Measurements from ENCODE around the gene MINDY3.
"Not testable (repeated sequence)": the region's sequence is repeated elsewhere in the genome, so short reads cannot be mapped to it uniquely, and the experiment has no call there.

MINDY3 gene

GRCh38 chr10:15761224-15761623 is 99.1 kb downstream of the MINDY3 start:
- not testable (repeated sequence) for ATAC-seq (ENCODE audit: low read depth); H3K27ac Mint-ChIP-seq; H3K4me1 Mint-ChIP-seq; H3K9me3 Mint-ChIP-seq; H3K4me3 Mint-ChIP-seq; H3K27me3 Mint-ChIP-seq; H3K36me3 Mint-ChIP-seq; DNase-seq (ENCODE audit: low spot score in 2 of 2)

GRCh38 chr10:15760681-15761080 is 99.6 kb downstream of the MINDY3 start:
- peaks cover 7% of the 10 kb centered on the region for H3K27me3 Mint-ChIP-seq
- peaks cover 8% of the 10 kb centered on the region for H3K9me3 Mint-ChIP-seq
- peaks cover 6% of the 10 kb centered on the region for H3K36me3 Mint-ChIP-seq
- ATAC-seq (ENCODE audit: low read depth) (no peak), DNase-seq (ENCODE audit: low spot score in 2 of 2) (no peak)
- H3K27ac Mint-ChIP-seq, result no peak overlapping the region
- H3K4me1 Mint-ChIP-seq, result no peaks in the 10 kb centered on the region
- no peak overlapping the region for H3K4me3 Mint-ChIP-seq

DNA sequence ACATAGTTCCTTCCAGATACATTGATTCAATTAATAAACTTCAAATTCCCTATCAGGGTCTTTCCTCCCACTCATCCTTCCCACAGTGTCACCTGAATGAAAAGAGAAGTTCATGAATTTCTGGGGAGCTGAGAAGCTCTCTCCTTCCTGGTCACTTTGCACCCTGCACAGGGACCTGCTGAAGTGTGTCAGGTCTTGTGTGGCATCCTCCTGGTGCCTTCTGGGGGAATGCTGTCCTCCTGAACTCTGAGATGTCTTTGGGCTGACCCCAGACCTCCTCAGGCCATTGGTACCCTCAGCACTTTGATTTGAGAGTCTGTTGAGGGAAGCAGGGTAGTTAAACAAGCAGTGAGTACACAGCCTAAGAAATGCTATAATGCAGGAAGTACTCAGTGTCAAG is 101.0 kb downstream of the MINDY3 start:
- H3K27ac Mint-ChIP-seq, result no peak overlapping the region
- no peak for DNase-seq (ENCODE audit: low spot score in 2 of 2)
- peaks cover 5% of the 10 kb centered on the region for H3K27me3 Mint-ChIP-seq
- no peak for ATAC-seq (ENCODE audit: low read depth)
- H3K4me1 Mint-ChIP-seq, result no peaks in the 10 kb centered on the region
- peaks cover 3% of the 10 kb centered on the region for H3K36me3 Mint-ChIP-seq
- peaks cover 2% of the 10 kb centered on the region for H3K9me3 Mint-ChIP-seq
- H3K4me3 Mint-ChIP-seq, result no peak overlapping the region

GRCh38 chr10:15758618-15759017 is 101.7 kb downstream of the MINDY3 start:
- peaks cover 2% of the 10 kb centered on the region for H3K9me3 Mint-ChIP-seq
- peaks cover 5% of the 10 kb centered on the region for H3K27me3 Mint-ChIP-seq
- peaks cover 3% of the 10 kb centered on the region for H3K36me3 Mint-ChIP-seq
- no peak overlapping the region for H3K27ac Mint-ChIP-seq
- ATAC-seq (ENCODE audit: low read depth), result no peak
- DNase-seq (ENCODE audit: low spot score in 2 of 2), result no peak
- H3K4me1 Mint-ChIP-seq, result no peaks in the 10 kb centered on the region
- H3K4me3 Mint-ChIP-seq, result no peak overlapping the region

DNA sequence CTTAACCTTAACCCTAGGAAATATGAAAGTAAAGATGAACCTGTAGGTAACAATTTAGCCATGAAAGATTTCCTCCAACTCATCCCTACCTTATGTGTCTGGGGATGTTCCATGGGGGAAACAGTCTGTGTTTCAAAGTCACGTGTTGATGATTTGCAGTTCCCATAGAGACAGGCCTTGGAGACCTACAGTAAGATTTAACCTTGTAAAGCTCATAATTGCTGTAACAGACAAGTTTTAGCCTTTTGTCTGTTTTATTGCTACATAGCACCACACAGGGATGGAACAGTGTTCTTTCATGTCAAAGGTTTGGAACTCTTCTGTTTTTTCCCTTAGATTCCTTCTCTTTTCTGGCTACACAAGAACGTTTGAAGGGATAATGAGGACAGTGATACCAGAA is 105.4 kb downstream of the MINDY3 start:
- Mint-ChIP-seq H3K27me3 (peaks cover 6% of the 10 kb centered on the region), H3K27ac (no peak overlapping the region), H3K4me1 (no peaks in the 10 kb centered on the region), H3K36me3 (no peaks in the 10 kb centered on the region), H3K4me3 (no peak overlapping the region), H3K9me3 (no peaks in the 10 kb centered on the region)
- ATAC-seq (ENCODE audit: low read depth) (no peak), DNase-seq (ENCODE audit: low spot score in 2 of 2) (no peak)

GRCh38 chr10:15751046-15751445 is 109.3 kb downstream of the MINDY3 start:
- ATAC-seq (ENCODE audit: low read depth) (no peak), DNase-seq (ENCODE audit: low spot score in 2 of 2) (no peak)
- H3K9me3 Mint-ChIP-seq, result no peaks in the 10 kb centered on the region

DNA sequence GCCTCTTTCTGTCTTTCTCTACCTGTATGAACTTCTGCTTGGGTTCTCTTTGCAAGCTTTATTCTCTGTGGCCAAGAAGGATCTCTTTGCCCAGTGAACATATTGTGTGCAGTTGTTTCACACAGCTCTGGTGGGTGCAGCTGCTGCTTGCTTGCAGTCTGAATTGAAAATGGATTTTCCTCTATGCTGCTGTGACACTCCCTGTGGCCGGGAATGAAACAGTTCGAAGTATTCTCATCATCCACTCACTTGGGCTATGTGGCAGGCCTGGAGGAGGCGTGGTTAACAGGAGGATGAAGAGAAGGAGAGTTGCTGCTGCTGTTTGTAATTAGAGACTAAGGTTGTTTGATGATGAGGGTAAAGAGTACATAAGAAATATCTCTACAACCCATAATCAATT is 112.2 kb downstream of the MINDY3 start:
- H3K27me3 Mint-ChIP-seq, result peaks cover 3% of the 10 kb centered on the region
- no peaks in the 10 kb centered on the region for H3K36me3 Mint-ChIP-seq
- H3K27ac Mint-ChIP-seq, result no peak overlapping the region
- ATAC-seq (ENCODE audit: low read depth) (no peak), DNase-seq (ENCODE audit: low spot score in 2 of 2) (no peak)
- H3K4me1 Mint-ChIP-seq, result no peaks in the 10 kb centered on the region
- H3K9me3 Mint-ChIP-seq, result no peaks in the 10 kb centered on the region
- H3K4me3 Mint-ChIP-seq, result no peak overlapping the region

More at GRCh38 chr10:15751046-15751445, 109.3 kb downstream of the MINDY3 start:
- Mint-ChIP-seq H3K27ac (no peak overlapping the region), H3K4me1 (no peaks in the 10 kb centered on the region), H3K36me3 (no peaks in the 10 kb centered on the region), H3K4me3 (no peak overlapping the region), H3K27me3 (peaks cover 5% of the 10 kb centered on the region)

GRCh38 chr10:15747632-15748031 is 112.7 kb downstream of the MINDY3 start:
- Mint-ChIP-seq H3K4me3 (no peak overlapping the region), H3K36me3 (no peaks in the 10 kb centered on the region), H3K27ac (no peak overlapping the region), H3K9me3 (no peaks in the 10 kb centered on the region), H3K27me3 (peaks cover 2% of the 10 kb centered on the region), H3K4me1 (no peaks in the 10 kb centered on the region)
- no peak for DNase-seq (ENCODE audit: low spot score in 2 of 2)
- ATAC-seq (ENCODE audit: low read depth), result no peak

- H3K27me3 Mint-ChIP-seq, result peaks cover 9% of the 10 kb centered on the region
- no peak overlapping the region for H3K27ac Mint-ChIP-seq
- ATAC-seq (ENCODE audit: low read depth) (no peak), DNase-seq (ENCODE audit: low spot score in 2 of 2) (no peak)
- no peak overlapping the region for H3K4me3 Mint-ChIP-seq
- H3K4me1 Mint-ChIP-seq, result no peaks in the 10 kb centered on the region
- H3K9me3 Mint-ChIP-seq, result no peaks in the 10 kb centered on the region
- no peaks in the 10 kb centered on the region for H3K36me3 Mint-ChIP-seq
Measured at GRCh38 chr10:15745751-15746150, 114.6 kb downstream of the MINDY3 start.

DNA sequence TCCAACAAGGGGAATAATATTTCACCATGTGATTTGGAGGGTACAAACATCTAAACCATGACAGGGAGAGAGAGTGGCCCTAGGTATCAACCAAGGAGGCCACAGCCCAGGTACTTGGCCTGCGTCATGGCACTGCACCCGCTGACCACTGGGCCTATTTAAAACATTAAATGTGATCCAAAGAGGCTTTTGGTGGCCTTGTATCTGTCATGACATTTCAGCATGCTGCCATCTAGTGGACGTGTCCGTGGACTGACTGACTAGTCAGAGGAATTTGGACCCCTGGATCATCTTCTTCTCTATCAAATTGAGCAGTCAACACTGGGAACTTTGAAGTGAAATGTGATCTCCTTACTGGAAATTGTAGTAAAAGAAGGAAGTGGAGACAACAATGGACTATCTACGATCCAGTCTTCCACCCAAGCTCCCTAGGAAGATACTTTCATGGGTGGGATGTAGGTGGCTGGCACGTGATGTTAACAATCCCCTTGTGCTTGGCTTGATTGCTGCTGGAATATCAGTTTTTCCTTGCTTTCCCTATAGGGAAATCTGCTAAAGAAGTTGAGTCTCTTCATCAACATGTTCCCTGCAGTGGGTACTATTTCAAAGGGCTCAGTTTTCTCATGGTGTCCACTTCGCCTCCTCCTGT is 116.0 kb downstream of the MINDY3 start:
- H3K27ac Mint-ChIP-seq, result no peak overlapping the region
- H3K27me3 Mint-ChIP-seq, result peaks cover 6% of the 10 kb centered on the region
- ATAC-seq (ENCODE audit: low read depth) (no peak), DNase-seq (ENCODE audit: low spot score in 2 of 2) (no peak)
- H3K36me3 Mint-ChIP-seq, result no peaks in the 10 kb centered on the region
- H3K4me3 Mint-ChIP-seq, result no peak overlapping the region
- H3K4me1 Mint-ChIP-seq, result no peaks in the 10 kb centered on the region
- no peaks in the 10 kb centered on the region for H3K9me3 Mint-ChIP-seq

- Mint-ChIP-seq H3K4me3 (no peak overlapping the region), H3K4me1 (no peaks in the 10 kb centered on the region), H3K27ac (no peak overlapping the region), H3K27me3 (peaks cover 6% of the 10 kb centered on the region), H3K36me3 (no peaks in the 10 kb centered on the region), H3K9me3 (no peaks in the 10 kb centered on the region)
- ATAC-seq (ENCODE audit: low read depth) (no peak), DNase-seq (ENCODE audit: low spot score in 2 of 2) (no peak)
Measured at GRCh38 chr10:15743443-15743842, 116.9 kb downstream of the MINDY3 start.

DNA sequence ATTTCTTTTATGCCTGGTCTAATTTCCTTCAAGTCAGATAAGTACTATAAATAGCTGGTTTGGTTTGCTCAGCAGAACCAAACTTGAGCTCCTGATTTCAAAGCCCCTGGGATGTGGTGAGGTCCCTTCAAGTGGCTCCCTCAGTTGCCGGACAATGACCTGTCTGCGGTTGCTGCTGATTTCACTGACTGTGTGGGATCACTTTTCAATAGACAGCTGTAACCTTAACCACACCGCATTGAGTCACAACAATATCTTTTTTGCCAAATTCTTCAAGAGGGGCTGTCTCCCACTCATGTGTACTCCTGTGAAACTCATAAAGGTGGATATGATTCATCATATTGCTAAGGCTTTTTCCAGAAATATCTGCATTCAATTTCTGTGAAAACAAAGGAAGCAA is 117.5 kb downstream of the MINDY3 start:
- ATAC-seq (ENCODE audit: low read depth) (no peak), DNase-seq (ENCODE audit: low spot score in 2 of 2) (no peak)
- peaks cover 6% of the 10 kb centered on the region for H3K27me3 Mint-ChIP-seq
- no peaks in the 10 kb centered on the region for H3K36me3 Mint-ChIP-seq
- no peak overlapping the region for H3K27ac Mint-ChIP-seq
- H3K9me3 Mint-ChIP-seq, result no peaks in the 10 kb centered on the region
- no peaks in the 10 kb centered on the region for H3K4me1 Mint-ChIP-seq
- no peak overlapping the region for H3K4me3 Mint-ChIP-seq

- Mint-ChIP-seq H3K36me3 (no peaks in the 10 kb centered on the region), H3K4me1 (no peaks in the 10 kb centered on the region), H3K4me3 (no peak overlapping the region), H3K9me3 (no peaks in the 10 kb centered on the region), H3K27me3 (peaks cover 6% of the 10 kb centered on the region), H3K27ac (no peak overlapping the region)
- DNase-seq (ENCODE audit: low spot score in 2 of 2), result no peak
- no peak for ATAC-seq (ENCODE audit: low read depth)
Measured at GRCh38 chr10:15742102-15742501, 118.2 kb downstream of the MINDY3 start.

DNA sequence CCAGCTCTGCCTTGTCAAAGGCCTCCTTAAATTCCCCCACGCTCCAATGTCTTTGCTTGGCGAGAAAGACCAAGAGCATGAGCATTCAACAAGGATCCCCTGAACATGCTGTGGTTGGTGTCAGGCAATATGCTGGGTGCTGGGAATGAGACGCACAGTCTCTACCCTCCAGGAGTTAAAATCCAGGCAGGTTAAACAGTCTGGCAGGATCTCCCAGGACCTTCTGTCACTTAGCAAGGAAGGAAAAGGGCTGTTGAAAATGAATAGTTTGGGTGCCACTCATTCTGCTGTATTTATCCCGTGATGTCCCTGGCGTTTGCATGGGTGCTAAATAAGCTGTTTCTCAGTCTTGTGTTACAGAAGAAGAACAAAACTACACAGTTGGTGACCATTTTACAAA is 118.7 kb downstream of the MINDY3 start:
- Mint-ChIP-seq H3K27ac (no peak overlapping the region), H3K27me3 (peaks cover 6% of the 10 kb centered on the region), H3K36me3 (no peaks in the 10 kb centered on the region), H3K4me3 (no peak overlapping the region), H3K9me3 (no peaks in the 10 kb centered on the region), H3K4me1 (no peaks in the 10 kb centered on the region)
- ATAC-seq (ENCODE audit: low read depth) (no peak), DNase-seq (ENCODE audit: low spot score in 2 of 2) (no peak)

- ATAC-seq (ENCODE audit: low read depth), result no peak
- H3K4me3 Mint-ChIP-seq, result no peak overlapping the region
Measured at GRCh38 chr10:15740261-15740660, 120.0 kb downstream of the MINDY3 start.

More at GRCh38 chr10:15740261-15740660, 120.0 kb downstream of the MINDY3 start:
- no peak for DNase-seq (ENCODE audit: low spot score in 2 of 2)
- Mint-ChIP-seq H3K9me3 (peaks cover 2% of the 10 kb centered on the region), H3K4me1 (no peaks in the 10 kb centered on the region), H3K27me3 (peaks cover 6% of the 10 kb centered on the region), H3K36me3 (no peaks in the 10 kb centered on the region), H3K27ac (no peak overlapping the region)

Measured in memory B cell (primary cell).